Endothelial cell of umbilical vein (primary cell): ENCODE results near the gene ZDHHC22. TPM values are rescaled to one million over a fixed set of nuclear protein-coding genes. Genes with fewer than 3 reads are reported as not detected.

Experiments
- BruUV-seq: library from RNA; stranded (reverse); fragments of 400-500 nt; replicated peaks from 2 replicates; lab custom pipeline; 2021; lab: Mats Ljungman, UMichigan
- CTCF ChIA-PET: fragments of 300-600, 350-600 bp; sonication (Branson Sonifier 250); formaldehyde crosslinking; loops from one replicate; lab custom pipeline; 2021; ENCODE audit warnings: antibody characterized with exemption, inconsistent platforms; lab: Charles Lee
- POLR2A ChIA-PET: fragments of 300-600, 350-600 bp; sonication (Branson Sonifier 250); formaldehyde crosslinking; loops from one replicate; lab custom pipeline; 2021; ENCODE audit warnings: antibody characterized with exemption, inconsistent platforms; lab: Charles Lee
- DNase-seq: peaks from one replicate; pipeline ENCODE4 v3.0.0-alpha.2; 2011; ENCODE audit warnings: low read depth, low spot score
- FAIRE-seq: peaks from 2 replicates; lab custom pipeline; 2011; peaks lifted over from hg19 to GRCh38; lab: Jason Lieb, UNC
- H2AFZ ChIP-seq: 2 replicates; pipeline ENCODE4 v1.6.0; 2012; ENCODE audit warnings: low read depth, low read length, control low read depth, inconsistent platforms
- H3K27ac ChIP-seq: 2 replicates; pipeline ENCODE4 v1.5.1; 2011; ENCODE audit warnings: low read depth, mild to moderate bottlenecking, control low read depth, low read length, moderate library complexity; ENCODE audit not compliant: insufficient read depth
- H3K27me3 ChIP-seq, 2 experiments: 2 replicates each; pipeline versions ENCODE4 v1.6.0 to v1.6.1; 2011; ENCODE audit warnings: low read length in 2 of 2, mixed read lengths in 1 of 2; ENCODE audit not compliant: control insufficient read depth in 2 of 2, insufficient read depth in 2 of 2
- H3K36me3 ChIP-seq, 2 experiments: 2 replicates in 1 of 2; 3 replicates in 1 of 2; pipeline ENCODE4 v1.5.1; 2011; ENCODE audit warnings: low read length in 2 of 2, mild to moderate bottlenecking in 1 of 2, moderate library complexity in 1 of 2; ENCODE audit not compliant: control insufficient read depth in 2 of 2, insufficient read depth in 2 of 2; ENCODE audit errors: extremely low read depth in 1 of 2
- H3K4me1 ChIP-seq: 3 replicates; pipeline ENCODE4 v1.5.1; 2011; ENCODE audit warnings: mild to moderate bottlenecking, low read length; ENCODE audit not compliant: control insufficient read depth, insufficient read depth; ENCODE audit errors: extremely low read depth
- H3K4me2 ChIP-seq: 2 replicates; pipeline ENCODE4 v1.6.1; 2011; ENCODE audit warnings: low read length, control low read depth, mixed read lengths; ENCODE audit not compliant: insufficient read depth
- H3K4me3 ChIP-seq, 3 experiments: fragments of 200-600 bp in 1 of 3; sonication (generic), shearing (Covaris generic) in 1 of 3; replicated peaks in 1 of 3; 2 replicates each; pipeline ENCODE4 v1.5.1; 2011 to 2016; ENCODE audit warnings: control low read depth in 3 of 3, low read length in 3 of 3, mild to moderate bottlenecking in 2 of 3, inconsistent platforms in 1 of 3, low read depth in 1 of 3, moderate library complexity in 1 of 3; ENCODE audit not compliant: insufficient read depth in 1 of 3
- H3K79me2 ChIP-seq: 2 replicates; pipeline ENCODE4 v1.6.0; 2012; ENCODE audit warnings: low read length, inconsistent platforms; ENCODE audit not compliant: control insufficient read depth, insufficient read depth
- H3K9ac ChIP-seq: replicated peaks from 2 replicates; pipeline ENCODE3; 2011; ENCODE audit warnings: low read length, control low read depth; ENCODE audit not compliant: insufficient read depth; ENCODE audit errors: extremely low read depth
- H3K9me1 ChIP-seq: replicated peaks from 3 replicates; pipeline ENCODE4 v1.6.0; 2011; ENCODE audit warnings: mild to moderate bottlenecking, low read length; ENCODE audit not compliant: control insufficient read depth, insufficient read depth; ENCODE audit errors: extremely low read depth
- H3K9me3 ChIP-seq: replicated peaks from 2 replicates; pipeline ENCODE4 v1.5.1; 2012; ENCODE audit warnings: low read length, inconsistent platforms; ENCODE audit not compliant: control insufficient read depth, insufficient read depth
- H4K20me1 ChIP-seq: replicated peaks from 2 replicates; pipeline ENCODE3; 2011; ENCODE audit warnings: mild to moderate bottlenecking, low read length; ENCODE audit not compliant: control insufficient read depth, insufficient read depth; ENCODE audit errors: extremely low read depth
- EZH2 ChIP-seq: IDR thresholded peaks from 2 replicates; pipeline ENCODE4 v1.6.1; 2012; ENCODE audit warnings: borderline replicate concordance, low read depth, mild to moderate bottlenecking, moderate library complexity, low read length, inconsistent platforms; ENCODE audit not compliant: severe bottlenecking
- JUN ChIP-seq: IDR thresholded peaks from 2 replicates; pipeline ENCODE4 v1.6.1; 2011; ENCODE audit warnings: borderline replicate concordance, low read depth; ENCODE audit not compliant: insufficient read length, insufficient read depth
- POLR2A ChIP-seq: IDR thresholded peaks from 2 replicates; pipeline ENCODE4 v1.6.1; 2012; ENCODE audit warnings: low read depth, mild to moderate bottlenecking, control low read depth, low read length
- POLR2AphosphoS5 ChIP-seq: IDR thresholded peaks from 2 replicates; pipeline ENCODE4 v1.6.1; 2012; ENCODE audit warnings: low read depth, mild to moderate bottlenecking, control low read depth, low read length, moderate library complexity; ENCODE audit not compliant: insufficient read depth
- dilution Hi-C: fragments of 300-500 bp; cut with MboI; formaldehyde crosslinking; loops from one replicate; pipeline ENCODE4 v1.15.0; 2019; ENCODE audit warnings: low sequenced_read_pairs; ENCODE audit not compliant: extremely low pct_ligation_motif_present
- intact Hi-C: fragments of 100-400 bp; cut with micrococcal nuclease; formaldehyde crosslinking; loops from one replicate; pipeline ENCODE4 v1.10.0; 2022
- polyA plus RNA-seq, 4 experiments: library from polyadenylated mRNA; depleted of rRNA in 3 of 4; stranded (reverse) in 3 of 4; unstranded in 1 of 4; fragments of >200 nt; gene quantifications; 2 replicates each; pipeline versions ENCODE4 v1.2.1 to v1.2.3, GENCODE V29; 2011 to 2012; ENCODE audit warnings: missing spikeins in 1 of 4
- total RNA-seq: library from RNA; stranded (reverse); gene quantifications from 2 replicates; pipeline ENCODE4 v1.2.3, GENCODE V29; 2021
- TF ChIP-seq, protein P1 (sequence below): IDR thresholded peaks from 2 replicates; pipeline ENCODE4 v1.6.1; 2011; ENCODE audit not compliant: insufficient read depth, insufficient read length
- TF ChIP-seq, protein P2 (sequence below), 2 donors: IDR thresholded peaks; 1 replicate in 1 of 2; 2 replicates in 1 of 2; pipeline ENCODE4 v1.5.1; 2011; ENCODE audit warnings: low read length in 2 of 2, mild to moderate bottlenecking in 2 of 2, moderate library complexity in 2 of 2, control low read depth in 1 of 2, inconsistent platforms in 1 of 2, low read depth in 1 of 2; ENCODE audit not compliant: insufficient read depth in 1 of 2; ENCODE audit errors: extremely low read depth in 1 of 2

The ZDHHC22 gene
- total and polyA plus RNA-seq, 2 donors (not counting 3 experiments of a cell fraction or from before 2014, with no cell fraction given): 0.03 to 0.24 TPM

DNA sequence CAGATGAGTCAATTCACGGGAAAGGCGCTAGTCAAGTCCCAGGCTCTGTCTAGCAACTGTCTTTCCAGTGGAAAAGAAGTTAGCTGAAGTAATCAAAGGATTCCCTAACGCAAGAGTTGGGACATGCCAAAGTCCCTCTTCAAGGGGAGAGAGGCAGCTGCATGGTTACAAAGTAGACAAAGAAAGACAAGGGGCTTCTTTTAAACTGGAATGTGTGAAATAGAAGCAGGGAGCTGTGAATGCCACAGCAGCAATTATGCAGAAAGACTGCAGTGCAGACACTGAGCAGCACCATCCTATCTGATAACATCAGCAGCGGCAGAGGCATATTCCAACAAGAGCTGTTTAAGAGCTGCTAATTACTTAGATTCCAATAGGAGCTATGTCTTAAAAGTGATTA is 56.1 kb downstream of the ZDHHC22 start:
- BruUV-seq: no TSS peak
- TF ChIP-seq POLR2AphosphoS5 (no peak), JUN (no peak), POLR2A (no peak), EZH2 (no peak)
- TF ChIP-seq, protein P1, sequence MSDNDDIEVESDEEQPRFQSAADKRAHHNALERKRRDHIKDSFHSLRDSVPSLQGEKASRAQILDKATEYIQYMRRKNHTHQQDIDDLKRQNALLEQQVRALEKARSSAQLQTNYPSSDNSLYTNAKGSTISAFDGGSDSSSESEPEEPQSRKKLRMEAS: no peak
- TF ChIP-seq, protein P2, sequence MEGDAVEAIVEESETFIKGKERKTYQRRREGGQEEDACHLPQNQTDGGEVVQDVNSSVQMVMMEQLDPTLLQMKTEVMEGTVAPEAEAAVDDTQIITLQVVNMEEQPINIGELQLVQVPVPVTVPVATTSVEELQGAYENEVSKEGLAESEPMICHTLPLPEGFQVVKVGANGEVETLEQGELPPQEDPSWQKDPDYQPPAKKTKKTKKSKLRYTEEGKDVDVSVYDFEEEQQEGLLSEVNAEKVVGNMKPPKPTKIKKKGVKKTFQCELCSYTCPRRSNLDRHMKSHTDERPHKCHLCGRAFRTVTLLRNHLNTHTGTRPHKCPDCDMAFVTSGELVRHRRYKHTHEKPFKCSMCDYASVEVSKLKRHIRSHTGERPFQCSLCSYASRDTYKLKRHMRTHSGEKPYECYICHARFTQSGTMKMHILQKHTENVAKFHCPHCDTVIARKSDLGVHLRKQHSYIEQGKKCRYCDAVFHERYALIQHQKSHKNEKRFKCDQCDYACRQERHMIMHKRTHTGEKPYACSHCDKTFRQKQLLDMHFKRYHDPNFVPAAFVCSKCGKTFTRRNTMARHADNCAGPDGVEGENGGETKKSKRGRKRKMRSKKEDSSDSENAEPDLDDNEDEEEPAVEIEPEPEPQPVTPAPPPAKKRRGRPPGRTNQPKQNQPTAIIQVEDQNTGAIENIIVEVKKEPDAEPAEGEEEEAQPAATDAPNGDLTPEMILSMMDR (IDR thresholded peaks at IDR 0.05; ENCODE audit: extremely low read depth in 1 of 2, insufficient read depth in 1 of 2, low read depth in 1 of 2, low read length in 2 of 2): no peak
- no peaks in the 10 kb centered on the region for H4K20me1 ChIP-seq
- peaks cover 13 to 24% of the 10 kb centered on the region in 2 experiments for H3K27me3 ChIP-seq
- no peaks in the 10 kb centered on the region for H3K36me3 ChIP-seq
- H3K27ac ChIP-seq: no peak overlapping the region
- H3K9me1 ChIP-seq: no peaks in the 10 kb centered on the region
- no peak overlapping the region for H3K4me2 ChIP-seq
- H3K79me2 ChIP-seq: no peaks in the 10 kb centered on the region
- dilution Hi-C loops (loop anchor here (25.0 kb wide), 1 partner anchor 198 kb away; no protein-coding TSS in a partner anchor), intact Hi-C loops (no loop called here)
- H2AFZ ChIP-seq: no peak overlapping the region
- H3K9me3 ChIP-seq: no peaks in the 10 kb centered on the region
- no peaks in the 10 kb centered on the region for H3K4me1 ChIP-seq
- no peak for FAIRE-seq
- POLR2A ChIA-PET: no interaction called here
- H3K4me3 ChIP-seq: no peak overlapping the region
- no peak for DNase-seq
- H3K9ac ChIP-seq: no peak overlapping the region
- CTCF ChIA-PET: interaction anchor here (0.8 to 3.9 kb wide), 14 partner anchors 8 to 213 kb away, joined by 3 to 24 read pairs (median 5); no protein-coding TSS in a partner anchor
